K562 (cell line): ENCODE data around the gene STK26. TPM values are rescaled to one million over a fixed set of nuclear protein-coding genes. Genes with fewer than 3 reads are reported as not detected.
A peak's percentile ranks its signal among the peaks of the same experiment; 100 is the strongest.

ENCODE experiments used
- ETS2 ChIP-seq: IDR thresholded peaks from 2 replicates; pipeline ENCODE4 v1.6.1; 2016; ENCODE audit warnings: borderline replicate concordance, missing genetic modification characterization, mild to moderate bottlenecking, moderate library complexity, missing compliant biosample characterization; ENCODE audit not compliant: poor library complexity, severe bottlenecking
- MTA3 ChIP-seq: fragments of 450-650 bp; formaldehyde crosslinking; IDR thresholded peaks from 2 replicates; pipeline ENCODE4 v1.6.1; 2017; ENCODE audit warnings: mild to moderate bottlenecking, borderline replicate concordance
- NFE2 ChIP-seq: IDR thresholded peaks from 2 replicates; pipeline ENCODE4 v1.6.1; 2014; ENCODE audit warnings: antibody characterized with exemption, low read depth
- ZNF764 ChIP-seq: fragments of 250-450 bp; sonication (Bioruptor Pico); IDR thresholded peaks from 2 replicates; pipeline ENCODE4 v1.4.0; 2020; ENCODE audit warnings: low read depth, mild to moderate bottlenecking, moderate library complexity
- polyA plus RNA-seq, 8 experiments: library from polyadenylated mRNA; depleted of rRNA in 4 of 8; stranded (reverse) in 5 of 8; unstranded in 3 of 8; fragments of >200 nt; fragmentation: Nextera tagmentation in 2 of 8; fragmentation: Illumina TruSeq in 1 of 8; extraction: Ambion mirVana in 2 of 8; extraction: Trizol in 1 of 8; gene quantifications; 2 replicates each; pipeline versions ENCODE4 v1.2.1 to v1.2.3, GENCODE V29; 2011 to 2014; ENCODE audit warnings: inconsistent platforms in 1 of 8, missing spikeins in 1 of 8
- total RNA-seq, 7 experiments: library from RNA; depleted of rRNA in 6 of 7; stranded (reverse); fragments of >200 nt in 6 of 7; fragmentation: Illumina TruSeq in 2 of 7; extraction: Trizol in 2 of 7; gene quantifications; 2 replicates each; pipeline versions ENCODE4 v1.2.1 to v1.2.3, GENCODE V29; 2011 to 2021; ENCODE audit warnings: low replicate concordance in 1 of 7
- TF ChIP-seq, protein P1 (sequence below), 2 experiments: fragments of 450-650 bp in 1 of 2; sonication (generic) in 1 of 2; formaldehyde crosslinking in 1 of 2; IDR thresholded peaks in 1 of 2; conservative IDR thresholded peaks in 1 of 2; 2 replicates each; pipeline versions ENCODE4 v1.6.1 to v1.8.1; 2016 to 2023; ENCODE audit warnings: mild to moderate bottlenecking in 2 of 2, moderate library complexity in 2 of 2, inconsistent platforms in 1 of 2, missing genetic modification reagents in 1 of 2
- TF ChIP-seq, protein P2 (sequence below): fragments of 450-650 bp; IDR thresholded peaks from 2 replicates; pipeline ENCODE4 v1.6.1; 2014; ENCODE audit warnings: low read depth, mild to moderate bottlenecking, moderate library complexity, borderline replicate concordance
- TF ChIP-seq, protein P3 (sequence below): fragments of 250-450 bp; sonication (Bioruptor Pico); IDR thresholded peaks from 2 replicates; pipeline ENCODE4 v1.8.0; 2021; ENCODE audit warnings: mild to moderate bottlenecking, moderate library complexity
- TF ChIP-seq, protein P4 (sequence below), 2 experiments: IDR thresholded peaks in 1 of 2; conservative IDR thresholded peaks in 1 of 2; 2 replicates each; pipeline ENCODE4 v1.6.1; 2016; ENCODE audit warnings: low read depth in 2 of 2, mild to moderate bottlenecking in 1 of 2, missing compliant biosample characterization in 1 of 2, missing genetic modification characterization in 1 of 2, moderate library complexity in 1 of 2
- TF ChIP-seq, protein P5 (sequence below), 2 experiments: fragments of 450-650 bp; formaldehyde crosslinking in 1 of 2; IDR thresholded peaks; 2 replicates each; pipeline versions ENCODE4 v1.4.0 to v1.6.1; 2014 to 2020; ENCODE audit warnings: mild to moderate bottlenecking in 2 of 2, borderline replicate concordance in 1 of 2, low read depth in 1 of 2

Gene STK26
- total and polyA plus RNA-seq, 9 of the 15 experiments (the other 6 are each of a cell fraction or from before 2014, with no cell fraction given): 28.1 to 72.9 (median 50.1) TPM

DNA sequence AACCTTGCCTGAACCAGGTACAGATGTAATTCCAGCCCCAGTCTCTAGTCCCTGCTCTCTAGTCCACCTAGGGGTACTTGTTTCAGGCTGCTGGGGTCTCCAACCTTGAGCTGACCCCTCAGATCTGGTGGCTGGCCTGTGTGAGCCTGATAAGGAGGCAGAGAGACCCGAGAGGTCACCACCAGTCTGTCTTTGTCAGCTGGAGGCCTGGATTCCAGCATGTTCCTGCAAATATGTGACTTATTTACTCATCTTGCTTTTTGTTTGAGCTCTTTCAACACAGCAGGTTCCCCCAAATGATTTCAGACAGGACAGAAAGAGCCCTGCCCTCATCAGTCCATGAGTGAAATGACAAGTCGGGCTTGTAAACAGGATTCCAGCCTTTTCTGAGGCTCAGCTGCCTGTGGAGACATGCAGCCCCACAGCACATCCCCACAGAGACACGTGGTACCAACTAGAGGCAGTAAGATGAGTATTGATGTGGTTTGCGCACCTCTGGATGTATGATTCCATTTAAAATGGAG, 37.5 kb upstream of the STK26 start (continued):
- TF ChIP-seq, protein P1, sequence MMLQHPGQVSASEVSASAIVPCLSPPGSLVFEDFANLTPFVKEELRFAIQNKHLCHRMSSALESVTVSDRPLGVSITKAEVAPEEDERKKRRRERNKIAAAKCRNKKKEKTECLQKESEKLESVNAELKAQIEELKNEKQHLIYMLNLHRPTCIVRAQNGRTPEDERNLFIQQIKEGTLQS (IDR thresholded peaks at IDR 0.05): no peak
- TF ChIP-seq, protein P1 (CRISPR knock-in tag; conservative IDR thresholded peaks at IDR 0.05): no peak
- TF ChIP-seq, protein P2, sequence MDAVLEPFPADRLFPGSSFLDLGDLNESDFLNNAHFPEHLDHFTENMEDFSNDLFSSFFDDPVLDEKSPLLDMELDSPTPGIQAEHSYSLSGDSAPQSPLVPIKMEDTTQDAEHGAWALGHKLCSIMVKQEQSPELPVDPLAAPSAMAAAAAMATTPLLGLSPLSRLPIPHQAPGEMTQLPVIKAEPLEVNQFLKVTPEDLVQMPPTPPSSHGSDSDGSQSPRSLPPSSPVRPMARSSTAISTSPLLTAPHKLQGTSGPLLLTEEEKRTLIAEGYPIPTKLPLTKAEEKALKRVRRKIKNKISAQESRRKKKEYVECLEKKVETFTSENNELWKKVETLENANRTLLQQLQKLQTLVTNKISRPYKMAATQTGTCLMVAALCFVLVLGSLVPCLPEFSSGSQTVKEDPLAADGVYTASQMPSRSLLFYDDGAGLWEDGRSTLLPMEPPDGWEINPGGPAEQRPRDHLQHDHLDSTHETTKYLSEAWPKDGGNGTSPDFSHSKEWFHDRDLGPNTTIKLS: no peak
- TF ChIP-seq, protein P3, sequence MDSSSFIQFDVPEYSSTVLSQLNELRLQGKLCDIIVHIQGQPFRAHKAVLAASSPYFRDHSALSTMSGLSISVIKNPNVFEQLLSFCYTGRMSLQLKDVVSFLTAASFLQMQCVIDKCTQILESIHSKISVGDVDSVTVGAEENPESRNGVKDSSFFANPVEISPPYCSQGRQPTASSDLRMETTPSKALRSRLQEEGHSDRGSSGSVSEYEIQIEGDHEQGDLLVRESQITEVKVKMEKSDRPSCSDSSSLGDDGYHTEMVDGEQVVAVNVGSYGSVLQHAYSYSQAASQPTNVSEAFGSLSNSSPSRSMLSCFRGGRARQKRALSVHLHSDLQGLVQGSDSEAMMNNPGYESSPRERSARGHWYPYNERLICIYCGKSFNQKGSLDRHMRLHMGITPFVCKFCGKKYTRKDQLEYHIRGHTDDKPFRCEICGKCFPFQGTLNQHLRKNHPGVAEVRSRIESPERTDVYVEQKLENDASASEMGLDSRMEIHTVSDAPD (CRISPR knock-in tag): no peak
- no peak for TF ChIP-seq NFE2
- TF ChIP-seq, protein P4, sequence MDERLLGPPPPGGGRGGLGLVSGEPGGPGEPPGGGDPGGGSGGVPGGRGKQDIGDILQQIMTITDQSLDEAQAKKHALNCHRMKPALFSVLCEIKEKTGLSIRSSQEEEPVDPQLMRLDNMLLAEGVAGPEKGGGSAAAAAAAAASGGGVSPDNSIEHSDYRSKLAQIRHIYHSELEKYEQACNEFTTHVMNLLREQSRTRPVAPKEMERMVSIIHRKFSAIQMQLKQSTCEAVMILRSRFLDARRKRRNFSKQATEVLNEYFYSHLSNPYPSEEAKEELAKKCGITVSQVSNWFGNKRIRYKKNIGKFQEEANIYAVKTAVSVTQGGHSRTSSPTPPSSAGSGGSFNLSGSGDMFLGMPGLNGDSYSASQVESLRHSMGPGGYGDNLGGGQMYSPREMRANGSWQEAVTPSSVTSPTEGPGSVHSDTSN (CRISPR knock-in tag; IDR thresholded peaks at IDR 0.05; ENCODE audit: low read depth): no peak
- TF ChIP-seq, protein P4 (tag; conservative IDR thresholded peaks at IDR 0.05; ENCODE audit: low read depth): peak; percentile 65
- TF ChIP-seq MTA3: 0 out of 2 replicates have a peak, but pooled peaks have one; percentile 45
- TF ChIP-seq, protein P5, sequence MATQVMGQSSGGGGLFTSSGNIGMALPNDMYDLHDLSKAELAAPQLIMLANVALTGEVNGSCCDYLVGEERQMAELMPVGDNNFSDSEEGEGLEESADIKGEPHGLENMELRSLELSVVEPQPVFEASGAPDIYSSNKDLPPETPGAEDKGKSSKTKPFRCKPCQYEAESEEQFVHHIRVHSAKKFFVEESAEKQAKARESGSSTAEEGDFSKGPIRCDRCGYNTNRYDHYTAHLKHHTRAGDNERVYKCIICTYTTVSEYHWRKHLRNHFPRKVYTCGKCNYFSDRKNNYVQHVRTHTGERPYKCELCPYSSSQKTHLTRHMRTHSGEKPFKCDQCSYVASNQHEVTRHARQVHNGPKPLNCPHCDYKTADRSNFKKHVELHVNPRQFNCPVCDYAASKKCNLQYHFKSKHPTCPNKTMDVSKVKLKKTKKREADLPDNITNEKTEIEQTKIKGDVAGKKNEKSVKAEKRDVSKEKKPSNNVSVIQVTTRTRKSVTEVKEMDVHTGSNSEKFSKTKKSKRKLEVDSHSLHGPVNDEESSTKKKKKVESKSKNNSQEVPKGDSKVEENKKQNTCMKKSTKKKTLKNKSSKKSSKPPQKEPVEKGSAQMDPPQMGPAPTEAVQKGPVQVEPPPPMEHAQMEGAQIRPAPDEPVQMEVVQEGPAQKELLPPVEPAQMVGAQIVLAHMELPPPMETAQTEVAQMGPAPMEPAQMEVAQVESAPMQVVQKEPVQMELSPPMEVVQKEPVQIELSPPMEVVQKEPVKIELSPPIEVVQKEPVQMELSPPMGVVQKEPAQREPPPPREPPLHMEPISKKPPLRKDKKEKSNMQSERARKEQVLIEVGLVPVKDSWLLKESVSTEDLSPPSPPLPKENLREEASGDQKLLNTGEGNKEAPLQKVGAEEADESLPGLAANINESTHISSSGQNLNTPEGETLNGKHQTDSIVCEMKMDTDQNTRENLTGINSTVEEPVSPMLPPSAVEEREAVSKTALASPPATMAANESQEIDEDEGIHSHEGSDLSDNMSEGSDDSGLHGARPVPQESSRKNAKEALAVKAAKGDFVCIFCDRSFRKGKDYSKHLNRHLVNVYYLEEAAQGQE (IDR thresholded peaks at IDR 0.05; ENCODE audit: borderline replicate concordance): peak; percentile 20; the same call in 1 of the 2 replicates
- TF ChIP-seq, protein P5 (CRISPR knock-in tag; IDR thresholded peaks at IDR 0.05; ENCODE audit: low read depth): no peak
- no peak for TF ChIP-seq ZNF764
- TF ChIP-seq ETS2 (tag): no peak
